ENCODE measurements around the gene PLEKHB2. TPM values are rescaled to one million over a fixed set of nuclear protein-coding genes. Genes with fewer than 3 reads are reported as not detected.

PLEKHB2 gene
- total RNA-seq, 2 donors from 2014 or later = 22.4 to 35.0 TPM

- intact Hi-C loops (cut with DNase I) = no loop called here
- H3K27ac ChIP-seq = peak overlapping the region in 1 of 4 donors; percentile 23
Observed at GRCh38 chr2:131085646-131086045, 19.5 kb upstream of the PLEKHB2 start.

GRCh38 chr2:131092458-131093005, 12.6 kb upstream of the PLEKHB2 start:
- H3K27ac ChIP-seq = peak overlapping the region; percentile 92 to 99 (median 98)
- H3K9me3 ChIP-seq = no peaks in the 10 kb centered on the region
- H3K36me3 ChIP-seq (replicated peaks in 1 of 2; ENCODE audit: insufficient read depth in 1 of 2, low read depth in 2 of 2) = peaks cover 0 to 6% of the 10 kb centered on the region in 2 donors
- TF ChIP-seq, protein P1, sequence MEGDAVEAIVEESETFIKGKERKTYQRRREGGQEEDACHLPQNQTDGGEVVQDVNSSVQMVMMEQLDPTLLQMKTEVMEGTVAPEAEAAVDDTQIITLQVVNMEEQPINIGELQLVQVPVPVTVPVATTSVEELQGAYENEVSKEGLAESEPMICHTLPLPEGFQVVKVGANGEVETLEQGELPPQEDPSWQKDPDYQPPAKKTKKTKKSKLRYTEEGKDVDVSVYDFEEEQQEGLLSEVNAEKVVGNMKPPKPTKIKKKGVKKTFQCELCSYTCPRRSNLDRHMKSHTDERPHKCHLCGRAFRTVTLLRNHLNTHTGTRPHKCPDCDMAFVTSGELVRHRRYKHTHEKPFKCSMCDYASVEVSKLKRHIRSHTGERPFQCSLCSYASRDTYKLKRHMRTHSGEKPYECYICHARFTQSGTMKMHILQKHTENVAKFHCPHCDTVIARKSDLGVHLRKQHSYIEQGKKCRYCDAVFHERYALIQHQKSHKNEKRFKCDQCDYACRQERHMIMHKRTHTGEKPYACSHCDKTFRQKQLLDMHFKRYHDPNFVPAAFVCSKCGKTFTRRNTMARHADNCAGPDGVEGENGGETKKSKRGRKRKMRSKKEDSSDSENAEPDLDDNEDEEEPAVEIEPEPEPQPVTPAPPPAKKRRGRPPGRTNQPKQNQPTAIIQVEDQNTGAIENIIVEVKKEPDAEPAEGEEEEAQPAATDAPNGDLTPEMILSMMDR (IDR thresholded peaks at IDR 0.05) = no peak
- TF ChIP-seq POLR2A (IDR thresholded peaks at IDR 0.05) = no peak
- peaks cover 26% of the 10 kb centered on the region for H3K4me1 ChIP-seq
- intact Hi-C loops (cut with DNase I) = no loop called here
- peak overlapping the region; percentile 56 to 61 for H3K4me3 ChIP-seq
- WGBS, 2 donors = 0 to 1% methylated on average over 10 to 26 of the region's 26 CpGs
- DNase-seq (no peak), ATAC-seq (no peak)
- no peaks in the 10 kb centered on the region for H3K27me3 ChIP-seq

More at GRCh38 chr2:131085646-131086045, 19.5 kb upstream of the PLEKHB2 start:
- Histone ChIP-seq H3K36me3 (replicated peaks in 1 of 2; ENCODE audit: insufficient read depth in 1 of 2, low read depth in 2 of 2) (peaks cover 0 to 19% of the 10 kb centered on the region in 2 donors), H3K27me3 (no peaks in the 10 kb centered on the region), H3K4me3 (no peak overlapping the region), H3K9me3 (no peaks in the 10 kb centered on the region), H3K4me1 (peaks cover 22% of the 10 kb centered on the region)
- TF ChIP-seq POLR2A (IDR thresholded peaks at IDR 0.05) = no peak
- TF ChIP-seq, protein P1 (IDR thresholded peaks at IDR 0.05) = no peak
- WGBS, 2 donors = 68 to 75% methylated on average over 2 of the region's 2 CpGs
- no peak for DNase-seq
- no peak for ATAC-seq

DNA sequence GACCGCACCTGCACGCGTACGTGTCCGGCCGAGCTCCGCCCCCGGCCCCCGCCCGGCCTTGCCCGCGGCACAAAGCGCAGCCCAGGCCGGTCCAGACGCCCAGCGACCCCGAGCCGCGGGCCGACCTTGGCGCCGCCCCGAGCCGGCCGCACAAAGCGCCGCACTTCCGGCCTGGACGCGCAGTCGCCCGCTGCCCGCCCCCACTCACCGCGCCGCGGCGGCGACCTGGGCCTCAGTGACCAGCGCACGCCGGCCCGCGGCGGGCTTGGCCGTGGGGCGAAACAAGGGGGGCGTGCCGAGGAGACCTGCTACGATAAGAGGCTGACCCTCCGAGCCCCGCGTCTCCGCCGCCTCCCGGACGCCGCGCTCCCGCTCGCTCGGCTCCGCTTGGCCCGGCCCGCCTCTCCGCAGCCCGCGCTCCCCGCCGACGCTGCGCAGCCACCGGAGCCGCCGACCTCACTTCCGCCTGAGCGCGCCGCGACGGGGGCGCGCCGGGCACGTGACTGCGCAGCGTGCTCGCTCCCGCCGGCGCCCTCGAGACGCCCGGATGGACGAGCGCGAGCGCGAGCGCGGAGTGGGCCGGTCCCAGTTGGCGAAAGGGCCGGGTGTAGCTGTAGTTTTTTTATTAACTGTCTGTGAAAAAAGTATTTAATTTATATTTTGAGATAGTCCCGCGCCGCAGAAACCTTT, 12.0 kb upstream of the PLEKHB2 start, which contains the start of gene FAM168B:
Gene FAM168B, minus strand, starts transcription at position 455 of the 690 bp plus-strand sequence. CDS start 10,814 bp downstream, outside the sequence.
- DNase-seq (peak; percentile 86 to 89 (median 89)), ATAC-seq (peak; percentile 96)
- Histone ChIP-seq H3K36me3 (replicated peaks in 1 of 2; ENCODE audit: insufficient read depth in 1 of 2, low read depth in 2 of 2) (peaks cover 0 to 1% of the 10 kb centered on the region in 2 donors), H3K9me3 (no peaks in the 10 kb centered on the region), H3K27ac (peak within 1 kb of the TSS; percentile 92 to 99 (median 98)), H3K4me3 (peak within 1 kb of the TSS; percentile 61 to 83), H3K4me1 (peaks cover 26% of the 10 kb centered on the region), H3K27me3 (no peaks in the 10 kb centered on the region)
- intact Hi-C loops (cut with DNase I) = no loop called here
- WGBS, 2 donors = 0% methylated on average over 12 to 107 of the region's 107 CpGs
- TF ChIP-seq, protein P1 (IDR thresholded peaks at IDR 0.05) = peak in 2 of 7 experiments; percentile 2 to 4
- TF ChIP-seq POLR2A (IDR thresholded peaks at IDR 0.05) = peak in 2 of 3 donors; percentile 74 to 96

GRCh38 chr2:131093696-131094462, 11.3 kb upstream of the PLEKHB2 start:
- WGBS, 2 donors = 3 to 4% methylated on average over 25 to 37 of the region's 37 CpGs
- H3K4me3 ChIP-seq = peak overlapping the region; percentile 42 to 83
- ATAC-seq (peak; percentile 72), DNase-seq (peak in 2 of 4 donors; percentile 27 to 83)
- H3K36me3 ChIP-seq (replicated peaks in 1 of 2; ENCODE audit: insufficient read depth in 1 of 2, low read depth in 2 of 2) = no peaks in the 10 kb centered on the region
- TF ChIP-seq, protein P1 (IDR thresholded peaks at IDR 0.05) = no peak
- peak in 1 of 3 donors; percentile 76 for TF ChIP-seq POLR2A (IDR thresholded peaks at IDR 0.05)
- H3K27ac ChIP-seq = peak overlapping the region; percentile 92 to 99 (median 98)
- intact Hi-C loops (cut with DNase I) = no loop called here
- H3K27me3 ChIP-seq = no peaks in the 10 kb centered on the region
- H3K4me1 ChIP-seq = peaks cover 26% of the 10 kb centered on the region
- H3K9me3 ChIP-seq = no peaks in the 10 kb centered on the region
